Gastrocnemius medialis (tissue), 4 donors: ENCODE results near the gene ZDHHC1. TPM values are rescaled to one million over a fixed set of nuclear protein-coding genes. Genes with fewer than 3 reads are reported as not detected.

ENCODE experiments used
- ATAC-seq, 2 donors: fragments of 150-250 bp; one replicate each; pipeline ENCODE4 v1.9.1; 2016
- DNase-seq, 2 donors: peaks; one replicate each; pipeline ENCODE4 v3.0.0-alpha.2; 2019
- H3K27ac ChIP-seq, 4 donors: fragments of 200-600 bp; sonication (generic); 1 replicate in 1 of 4; 2 replicates in 3 of 4; pipeline ENCODE4 v1.5.1; 2016 to 2018; ENCODE audit warnings: mild to moderate bottlenecking in 2 of 4, moderate library complexity in 1 of 4
- H3K27me3 ChIP-seq, 3 donors: fragments of 200-600 bp; sonication (generic) in 2 of 3; 1 replicate in 1 of 3; 2 replicates in 2 of 3; pipeline versions ENCODE4 v1.5.1 to v1.6.0; 2016 to 2019; ENCODE audit warnings: mild to moderate bottlenecking in 1 of 3, moderate library complexity in 1 of 3
- H3K36me3 ChIP-seq, 2 donors: fragments of 200-600 bp; sonication (generic) in 1 of 2; one replicate each; pipeline ENCODE4 v1.5.1; 2017 to 2018
- H3K4me1 ChIP-seq, 2 donors: fragments of 200-600 bp; sonication (generic) in 1 of 2; one replicate each; pipeline ENCODE4 v1.5.1; 2016 to 2017; ENCODE audit warnings: mild to moderate bottlenecking in 2 of 2
- H3K4me3 ChIP-seq, 4 donors: fragments of 200-600 bp; sonication (generic) in 3 of 4; 1 replicate in 1 of 4; 2 replicates in 3 of 4; pipeline ENCODE4 v1.5.1; 2016 to 2019; ENCODE audit warnings: mild to moderate bottlenecking in 2 of 4
- H3K9me3 ChIP-seq, 3 donors: fragments of 200-600 bp; sonication (generic) in 2 of 3; 1 replicate in 1 of 3; 2 replicates in 2 of 3; pipeline ENCODE4 v1.5.1; 2016 to 2019
- POLR2A ChIP-seq, 2 donors: fragments of 450-650 bp; IDR thresholded peaks; one replicate each; pipeline ENCODE4 v1.6.1; 2017; ENCODE audit warnings: antibody characterized with exemption in 2 of 2, mild to moderate bottlenecking in 2 of 2, moderate library complexity in 2 of 2
- in situ Hi-C, 4 donors: fragments of 200-750 bp; cut with MboI; loops; one replicate each; pipeline versions ENCODE4 v1.15.0 to v1.8.0; 2017; ENCODE audit warnings: low sequenced_read_pairs in 4 of 4
- intact Hi-C: fragments of 100-400 bp; cut with DNase I; formaldehyde crosslinking; loops from one replicate; pipeline ENCODE4 v1.15.1; 2023; ENCODE audit warnings: low total_unique reads
- total RNA-seq, 4 donors: library from RNA; depleted of rRNA; stranded (reverse); fragments of >200 nt; gene quantifications; one replicate each; pipeline versions ENCODE4 v1.1.0 to v1.2.3, GENCODE V29; 2016
- TF ChIP-seq, protein P1 (sequence below), 5 experiments: fragments of 450-650 bp in 3 of 5; fragments of 200-600 bp in 2 of 5; sonication (generic) in 2 of 5; IDR thresholded peaks in 4 of 5; conservative IDR thresholded peaks in 1 of 5; 1 replicate in 4 of 5; 2 replicates in 1 of 5; pipeline ENCODE4 v1.5.1; 2016 to 2019; ENCODE audit warnings: antibody characterized with exemption in 5 of 5, mild to moderate bottlenecking in 3 of 5, moderate library complexity in 3 of 5

Gene ZDHHC1
- total RNA-seq, 4 donors from 2014 or later, result 4.4 to 11.0 (median 8.9) TPM

DNA sequence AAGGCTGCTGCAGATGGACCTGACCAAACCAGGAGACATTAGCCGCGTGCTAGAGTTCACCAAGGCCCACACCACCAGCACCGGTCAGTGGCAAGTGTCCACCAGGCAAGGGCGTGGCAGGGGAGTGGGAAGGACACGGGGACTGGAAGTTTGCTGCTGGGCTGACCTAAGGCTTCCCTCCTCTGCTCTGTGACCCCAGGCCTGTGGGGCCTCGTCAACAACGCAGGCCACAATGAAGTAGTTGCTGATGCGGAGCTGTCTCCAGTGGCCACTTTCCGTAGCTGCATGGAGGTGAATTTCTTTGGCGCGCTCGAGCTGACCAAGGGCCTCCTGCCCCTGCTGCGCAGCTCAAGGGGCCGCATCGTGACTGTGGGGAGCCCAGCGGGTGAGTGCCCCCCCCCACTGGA is 19.5 kb upstream of the ZDHHC1 start:
- TF ChIP-seq, protein P1, sequence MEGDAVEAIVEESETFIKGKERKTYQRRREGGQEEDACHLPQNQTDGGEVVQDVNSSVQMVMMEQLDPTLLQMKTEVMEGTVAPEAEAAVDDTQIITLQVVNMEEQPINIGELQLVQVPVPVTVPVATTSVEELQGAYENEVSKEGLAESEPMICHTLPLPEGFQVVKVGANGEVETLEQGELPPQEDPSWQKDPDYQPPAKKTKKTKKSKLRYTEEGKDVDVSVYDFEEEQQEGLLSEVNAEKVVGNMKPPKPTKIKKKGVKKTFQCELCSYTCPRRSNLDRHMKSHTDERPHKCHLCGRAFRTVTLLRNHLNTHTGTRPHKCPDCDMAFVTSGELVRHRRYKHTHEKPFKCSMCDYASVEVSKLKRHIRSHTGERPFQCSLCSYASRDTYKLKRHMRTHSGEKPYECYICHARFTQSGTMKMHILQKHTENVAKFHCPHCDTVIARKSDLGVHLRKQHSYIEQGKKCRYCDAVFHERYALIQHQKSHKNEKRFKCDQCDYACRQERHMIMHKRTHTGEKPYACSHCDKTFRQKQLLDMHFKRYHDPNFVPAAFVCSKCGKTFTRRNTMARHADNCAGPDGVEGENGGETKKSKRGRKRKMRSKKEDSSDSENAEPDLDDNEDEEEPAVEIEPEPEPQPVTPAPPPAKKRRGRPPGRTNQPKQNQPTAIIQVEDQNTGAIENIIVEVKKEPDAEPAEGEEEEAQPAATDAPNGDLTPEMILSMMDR (IDR thresholded peaks at IDR 0.05 in 4 of 5, conservative IDR thresholded peaks at IDR 0.05 in 1 of 5), result no peak
- TF ChIP-seq POLR2A (IDR thresholded peaks at IDR 0.05), result no peak
- no peak for ATAC-seq
- Histone ChIP-seq H3K27ac (no peak overlapping the region), H3K36me3 (peaks cover 0 to 23% of the 10 kb centered on the region in 2 donors), H3K9me3 (no peaks in the 10 kb centered on the region), H3K4me3 (no peak overlapping the region), H3K4me1 (peaks cover 7 to 8% of the 10 kb centered on the region in 2 donors), H3K27me3 (no peaks in the 10 kb centered on the region)
- intact Hi-C loops, result no loop called here
- in situ Hi-C loops, result no loop called here
- no peak for DNase-seq

DNA sequence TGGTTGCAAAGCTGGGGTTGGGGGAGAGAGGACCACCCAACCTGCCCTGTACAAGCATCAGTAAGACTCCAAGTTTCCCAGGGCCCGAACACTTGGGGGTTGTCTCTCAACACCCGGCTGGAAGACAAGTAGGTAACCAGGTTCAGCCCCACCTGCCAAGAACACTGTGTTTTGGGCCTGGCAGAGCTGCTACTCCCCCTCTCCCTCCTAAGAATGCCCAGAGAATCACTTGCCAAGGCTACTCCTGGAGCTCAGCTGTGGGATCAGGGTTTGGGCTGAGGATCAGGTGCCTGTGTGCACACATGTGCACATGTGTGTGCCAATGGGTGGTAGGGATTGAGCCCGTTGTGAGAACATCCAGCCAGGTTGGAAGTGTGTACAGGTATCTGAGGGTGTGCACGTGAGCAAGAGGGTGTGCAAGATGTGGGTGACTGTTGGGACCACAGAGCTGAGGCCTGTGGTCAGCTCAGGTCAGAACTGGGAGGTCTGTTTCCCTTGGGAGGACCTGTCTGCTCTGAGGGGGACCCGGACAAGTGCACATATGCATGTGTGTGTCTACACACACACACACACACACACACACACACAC is 16.9 kb upstream of the ZDHHC1 start:
- intact Hi-C loops, result no loop called here
- no peak for TF ChIP-seq POLR2A (IDR thresholded peaks at IDR 0.05)
- no peak for ATAC-seq

DNA sequence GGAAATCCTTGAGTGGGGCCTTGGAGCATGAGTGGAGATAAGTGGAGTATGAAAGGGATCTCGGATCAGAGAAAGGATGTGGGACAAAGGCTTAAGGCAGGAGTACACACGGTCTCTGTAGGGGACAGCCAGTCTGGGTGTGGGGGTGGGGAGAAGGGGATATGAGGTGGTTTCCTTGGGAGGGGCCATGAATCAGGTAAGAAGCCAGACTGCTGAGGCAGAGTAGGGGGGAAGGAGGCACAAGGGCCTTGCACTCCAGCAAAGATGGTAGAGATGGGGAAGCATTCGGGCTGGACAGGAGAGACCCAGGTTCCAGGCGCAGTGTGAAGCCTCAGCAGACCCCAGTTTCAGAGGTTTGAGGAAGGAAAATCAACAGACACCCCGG is 16.2 kb upstream of the ZDHHC1 start:
- TF ChIP-seq, protein P1 (IDR thresholded peaks at IDR 0.05 in 4 of 5, conservative IDR thresholded peaks at IDR 0.05 in 1 of 5), result no peak
- no peak for TF ChIP-seq POLR2A (IDR thresholded peaks at IDR 0.05)
- ATAC-seq (no peak), DNase-seq (no peak)
- intact Hi-C loops, result no loop called here
- no peak overlapping the region for H3K4me3 ChIP-seq
- H3K9me3 ChIP-seq, result no peaks in the 10 kb centered on the region
- H3K4me1 ChIP-seq, result peaks cover 11 to 16% of the 10 kb centered on the region in 2 donors
- H3K27ac ChIP-seq, result no peak overlapping the region
- in situ Hi-C loops, result no loop called here
- H3K27me3 ChIP-seq, result peaks cover 0 to 6% (median 0%) of the 10 kb centered on the region in 3 donors
- peaks cover 0 to 5% of the 10 kb centered on the region in 2 donors for H3K36me3 ChIP-seq

More for the DNA sequence above, 16.9 kb upstream of the ZDHHC1 start:
- H3K27ac ChIP-seq, result no peak overlapping the region
- H3K4me3 ChIP-seq, result no peak overlapping the region
- no peaks in the 10 kb centered on the region for H3K9me3 ChIP-seq
- H3K27me3 ChIP-seq, result peaks cover 0 to 6% (median 0%) of the 10 kb centered on the region in 3 donors
- peaks cover 11 to 16% of the 10 kb centered on the region in 2 donors for H3K4me1 ChIP-seq
- in situ Hi-C loops, result no loop called here
- no peak for DNase-seq
- H3K36me3 ChIP-seq, result peaks cover 0 to 13% of the 10 kb centered on the region in 2 donors

DNA sequence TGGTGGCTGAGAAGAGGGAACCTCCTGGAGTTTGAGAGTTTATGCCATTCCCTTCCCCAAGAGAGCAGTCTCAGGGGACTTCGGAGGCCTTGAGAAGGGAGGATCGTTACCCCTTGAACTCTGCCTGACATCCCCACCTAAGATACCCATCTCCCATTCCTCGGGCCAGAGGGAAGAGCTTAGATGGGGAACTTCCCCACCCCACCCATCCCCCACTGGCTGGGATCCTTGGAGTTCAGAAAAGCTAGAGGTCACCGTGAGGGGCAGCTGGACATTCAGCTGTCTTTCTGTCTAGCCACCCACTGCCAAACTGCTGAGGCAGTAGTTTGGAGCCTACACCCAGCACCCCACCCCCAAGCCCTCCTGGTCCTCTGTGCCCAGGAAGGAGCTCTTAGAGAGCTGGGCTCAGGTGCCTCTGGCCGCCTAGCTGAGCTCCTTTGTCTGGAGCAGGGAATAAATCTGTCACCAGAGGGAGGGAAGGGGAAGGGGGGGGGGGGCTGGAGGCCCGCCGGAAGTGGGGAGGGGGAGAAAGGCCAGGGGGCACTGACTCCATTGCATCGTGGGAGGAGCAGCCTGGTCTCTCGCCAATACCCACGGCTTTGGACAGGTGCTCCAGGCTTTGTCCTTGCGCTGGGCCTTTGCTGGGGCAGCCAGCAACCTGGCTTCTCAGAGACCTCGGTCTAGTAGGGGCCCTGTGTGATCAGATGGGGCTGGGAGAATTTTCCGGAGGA is 15.7 kb upstream of the ZDHHC1 start:
- ATAC-seq, result no peak
- Histone ChIP-seq H3K27ac (peak overlapping the region; percentile 23 to 65 (median 53)), H3K27me3 (peaks cover 0 to 6% (median 0%) of the 10 kb centered on the region in 3 donors), H3K9me3 (no peaks in the 10 kb centered on the region), H3K36me3 (no peaks in the 10 kb centered on the region), H3K4me1 (peaks cover 11 to 16% of the 10 kb centered on the region in 2 donors), H3K4me3 (peak overlapping the region; percentile 35 to 52 (median 48))
- TF ChIP-seq, protein P1 (IDR thresholded peaks at IDR 0.05 in 4 of 5, conservative IDR thresholded peaks at IDR 0.05 in 1 of 5), result no peak
- TF ChIP-seq POLR2A (IDR thresholded peaks at IDR 0.05), result no peak
- DNase-seq, result no peak
- in situ Hi-C loops (no loop called here), intact Hi-C loops (loop anchor here (2.0 kb wide), 1 partner anchor 13 kb away; no protein-coding TSS in a partner anchor)
